IMR-90 (cell line): ENCODE measurements around the gene TYMS.

Source experiments
- MAZ ChIP-seq: IDR thresholded peaks from 2 replicates; pipeline ENCODE4 v1.6.1; 2012; ENCODE audit warnings: low read depth, mild to moderate bottlenecking, low read length, improper control_type of control experiment, moderate library complexity, borderline replicate concordance
- POLR2A ChIP-seq: IDR thresholded peaks from 2 replicates; pipeline ENCODE4 v1.6.1; 2012; ENCODE audit warnings: mild to moderate bottlenecking, low read depth, low read length
- TF ChIP-seq, protein P1 (sequence below): conservative IDR thresholded peaks from 2 replicates; pipeline ENCODE4 v1.5.1; 2012; ENCODE audit warnings: mild to moderate bottlenecking, low read depth, low read length, improper control_type of control experiment

DNA sequence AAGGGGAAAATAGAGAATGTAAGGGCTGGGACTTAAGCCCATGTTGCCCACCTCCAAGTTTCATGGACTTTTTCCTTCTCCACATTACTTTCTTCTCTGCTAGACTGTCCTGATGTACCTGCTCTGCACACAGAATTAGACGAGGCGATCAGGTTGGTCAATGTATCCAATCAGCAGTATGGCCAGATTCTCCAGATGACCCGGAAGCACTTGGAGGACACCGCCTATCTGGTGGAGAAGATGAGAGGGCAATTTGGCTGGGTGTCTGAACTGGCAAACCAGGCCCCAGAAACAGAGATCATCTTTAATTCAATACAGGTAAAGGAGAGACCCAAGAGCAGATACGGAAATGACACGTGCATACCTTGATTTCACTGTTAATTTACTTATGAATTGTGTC lies 16.2 kb upstream of the TYMS start:
- TF ChIP-seq, protein P1, sequence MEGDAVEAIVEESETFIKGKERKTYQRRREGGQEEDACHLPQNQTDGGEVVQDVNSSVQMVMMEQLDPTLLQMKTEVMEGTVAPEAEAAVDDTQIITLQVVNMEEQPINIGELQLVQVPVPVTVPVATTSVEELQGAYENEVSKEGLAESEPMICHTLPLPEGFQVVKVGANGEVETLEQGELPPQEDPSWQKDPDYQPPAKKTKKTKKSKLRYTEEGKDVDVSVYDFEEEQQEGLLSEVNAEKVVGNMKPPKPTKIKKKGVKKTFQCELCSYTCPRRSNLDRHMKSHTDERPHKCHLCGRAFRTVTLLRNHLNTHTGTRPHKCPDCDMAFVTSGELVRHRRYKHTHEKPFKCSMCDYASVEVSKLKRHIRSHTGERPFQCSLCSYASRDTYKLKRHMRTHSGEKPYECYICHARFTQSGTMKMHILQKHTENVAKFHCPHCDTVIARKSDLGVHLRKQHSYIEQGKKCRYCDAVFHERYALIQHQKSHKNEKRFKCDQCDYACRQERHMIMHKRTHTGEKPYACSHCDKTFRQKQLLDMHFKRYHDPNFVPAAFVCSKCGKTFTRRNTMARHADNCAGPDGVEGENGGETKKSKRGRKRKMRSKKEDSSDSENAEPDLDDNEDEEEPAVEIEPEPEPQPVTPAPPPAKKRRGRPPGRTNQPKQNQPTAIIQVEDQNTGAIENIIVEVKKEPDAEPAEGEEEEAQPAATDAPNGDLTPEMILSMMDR = no peak
- TF ChIP-seq POLR2A = no peak
- TF ChIP-seq MAZ = no peak
